Pancreas (tissue), 10 donors: ENCODE measurements around the gene KCNG2. TPM values are rescaled to one million over a fixed set of nuclear protein-coding genes. Genes with fewer than 3 reads are reported as not detected.

Source experiments
- ATAC-seq, 4 donors: fragments of 200-7000 bp; cut with Tn5 transposase; one replicate each; pipeline versions ENCODE4 v1.8.0 to v1.9.1; 2020; ENCODE audit warnings: mild to moderate bottlenecking in 4 of 4, moderate library complexity in 4 of 4
- DNase-seq, 6 donors: peaks; one replicate each; pipeline ENCODE4 v3.0.0-alpha.2; 2020
- FAIRE-seq: peaks from 2 replicates; lab custom pipeline; 2012; peaks lifted over from hg19 to GRCh38; lab: Jason Lieb, UNC
- H3K27ac ChIP-seq, 4 donors: fragments of 200-600 bp; sonication (generic); 1 replicate in 3 of 4; 2 replicates in 1 of 4; pipeline versions ENCODE4 v1.5.0 to v1.8.0; 2020
- H3K27me3 ChIP-seq, 4 donors: fragments of 200-600 bp; one replicate each; pipeline ENCODE4 v1.8.0; 2021
- H3K36me3 ChIP-seq, 3 donors: fragments of 200-600 bp; sonication (generic) in 1 of 3; one replicate each; pipeline versions ENCODE4 v1.5.0 to v1.8.0; 2020 to 2021
- H3K4me1 ChIP-seq, 3 donors: fragments of 200-600 bp; one replicate each; pipeline ENCODE4 v1.8.0; 2021
- H3K4me3 ChIP-seq, 4 donors: fragments of 200-600 bp; sonication (generic) in 2 of 4; one replicate each; pipeline versions ENCODE4 v1.5.0 to v1.8.0; 2020 to 2021
- H3K9me3 ChIP-seq, 4 donors: fragments of 200-600 bp; one replicate each; pipeline ENCODE4 v1.8.0; 2021
- WGBS, 2 donors: extraction: QIAGEN DNeasy Blood & Tissue Kit; methylation state at CpG; one replicate each; pipeline ENCODE4 v1.1.7; 2013; 5-methylcytosine and 5-hydroxymethylcytosine counted together
- intact Hi-C, 3 donors: fragments of 100-400 bp; cut with DNase I; formaldehyde crosslinking; loops; one replicate each; pipeline versions ENCODE4 v1.11.1 to v1.14.2; 2022
- polyA plus RNA-seq, 2 donors: library from polyadenylated mRNA; stranded (reverse); fragments of 200-250 nt; gene quantifications; one replicate each; pipeline ENCODE4 v1.2.3, GENCODE V29; 2013
- total RNA-seq, 6 donors: library from RNA; stranded (reverse); fragmentation: NEBNext Ultra II Directional in 4 of 6; extraction: Animal tissue kit (Norgen Biotek cat#: 25700) in 4 of 6; gene quantifications; one replicate each; pipeline versions ENCODE4 v1.2.1 to v1.2.4, GENCODE V29; 2021 to 2023
- TF ChIP-seq, protein P1 (sequence below), 4 donors: fragments of 200-600 bp; sonication (generic) in 3 of 4; IDR thresholded peaks; one replicate each; pipeline versions ENCODE4 v1.5.0 to v1.8.0; 2021; ENCODE audit warnings: antibody characterized with exemption in 4 of 4
- donor health status: healthy with polysubstance abuse.
- donor health status: DM: no; HTN: no; CAD: no; lungs with moderate emphysema.
- donor health status: DM: no; HTN: no; CAD: no.
- donor health status: control.
- donor health status: control.
- donor health status: Bipolar disorder and iron deficiency.
- donor health status: DM: yes; HTN: yes; CAD: no.
- donor health status: DM: no; HTN: no; CAD: no.
- donor health status: DM: no; HTN: no; CAD: no.
- donor health status: DM: yes; HTN: yes; CAD: no.

KCNG2 gene
- total and polyA plus RNA-seq, 8 donors, result 0.12 to 0.22 (median 0.13) TPM; not detected in 5

DNA sequence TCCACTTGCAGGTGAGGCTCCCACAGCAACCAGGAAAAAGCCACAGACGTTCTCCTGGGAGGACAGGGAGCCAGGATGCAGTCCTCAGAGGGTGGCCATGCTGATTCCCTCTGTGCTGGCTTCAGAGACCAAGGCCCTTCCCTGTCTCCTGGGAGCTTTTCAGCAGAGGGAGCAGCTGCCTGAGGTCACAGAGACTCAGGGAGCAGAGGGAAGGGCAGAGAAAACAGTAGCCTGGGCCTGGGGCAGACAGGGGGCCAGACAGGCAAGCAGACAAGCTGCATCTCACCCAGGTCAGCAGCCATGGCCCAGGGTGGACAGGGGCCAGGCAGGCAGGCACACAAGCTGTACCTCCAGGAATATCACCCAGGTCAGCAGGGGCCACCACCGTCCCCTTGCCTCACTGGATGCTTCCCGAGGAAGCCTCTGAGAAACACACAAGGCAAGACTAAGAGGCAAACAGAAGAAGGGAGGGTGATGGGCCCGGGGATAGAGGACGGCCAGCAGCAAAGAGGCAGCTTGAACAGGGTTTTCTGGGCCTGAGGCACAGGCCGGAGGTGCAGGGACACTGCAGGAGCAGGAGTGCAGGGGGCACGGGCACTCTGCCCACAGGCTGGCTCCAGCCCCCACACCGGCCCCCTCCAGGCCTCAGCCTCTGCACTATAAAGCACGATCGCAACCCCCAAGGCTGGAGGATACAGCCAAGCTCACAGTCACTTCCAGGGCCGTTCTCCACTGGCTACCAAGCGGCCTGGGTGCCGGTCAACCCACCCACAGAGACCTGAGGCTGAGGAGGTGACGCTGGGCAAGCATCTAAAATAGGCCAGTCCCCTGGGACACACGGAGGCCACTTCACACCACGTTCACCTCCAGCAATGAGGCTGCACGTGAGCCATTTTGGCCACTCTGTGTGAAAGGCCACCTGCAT, 147.6 kb downstream of the KCNG2 start:
- peak in 2 of 6 donors; percentile 10 to 16 for DNase-seq
- intact Hi-C loops, result no loop called here
- ATAC-seq, result peak in 3 of 4 donors; percentile 7 to 17 (median 11)
- H3K27me3 ChIP-seq, result no peaks in the 10 kb centered on the region
- no peak overlapping the region for H3K27ac ChIP-seq
- no peak for FAIRE-seq
- WGBS, 2 donors, result 61 to 66% methylated on average over 17 of the region's 17 CpGs
- no peaks in the 10 kb centered on the region for H3K9me3 ChIP-seq
- no peak overlapping the region for H3K4me3 ChIP-seq
- H3K36me3 ChIP-seq, result peaks cover 0 to 7% (median 4%) of the 10 kb centered on the region in 3 donors
- TF ChIP-seq, protein P1, sequence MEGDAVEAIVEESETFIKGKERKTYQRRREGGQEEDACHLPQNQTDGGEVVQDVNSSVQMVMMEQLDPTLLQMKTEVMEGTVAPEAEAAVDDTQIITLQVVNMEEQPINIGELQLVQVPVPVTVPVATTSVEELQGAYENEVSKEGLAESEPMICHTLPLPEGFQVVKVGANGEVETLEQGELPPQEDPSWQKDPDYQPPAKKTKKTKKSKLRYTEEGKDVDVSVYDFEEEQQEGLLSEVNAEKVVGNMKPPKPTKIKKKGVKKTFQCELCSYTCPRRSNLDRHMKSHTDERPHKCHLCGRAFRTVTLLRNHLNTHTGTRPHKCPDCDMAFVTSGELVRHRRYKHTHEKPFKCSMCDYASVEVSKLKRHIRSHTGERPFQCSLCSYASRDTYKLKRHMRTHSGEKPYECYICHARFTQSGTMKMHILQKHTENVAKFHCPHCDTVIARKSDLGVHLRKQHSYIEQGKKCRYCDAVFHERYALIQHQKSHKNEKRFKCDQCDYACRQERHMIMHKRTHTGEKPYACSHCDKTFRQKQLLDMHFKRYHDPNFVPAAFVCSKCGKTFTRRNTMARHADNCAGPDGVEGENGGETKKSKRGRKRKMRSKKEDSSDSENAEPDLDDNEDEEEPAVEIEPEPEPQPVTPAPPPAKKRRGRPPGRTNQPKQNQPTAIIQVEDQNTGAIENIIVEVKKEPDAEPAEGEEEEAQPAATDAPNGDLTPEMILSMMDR (IDR thresholded peaks at IDR 0.05), result no peak
- H3K4me1 ChIP-seq, result peaks cover 0 to 34% (median 15%) of the 10 kb centered on the region in 3 donors

DNA sequence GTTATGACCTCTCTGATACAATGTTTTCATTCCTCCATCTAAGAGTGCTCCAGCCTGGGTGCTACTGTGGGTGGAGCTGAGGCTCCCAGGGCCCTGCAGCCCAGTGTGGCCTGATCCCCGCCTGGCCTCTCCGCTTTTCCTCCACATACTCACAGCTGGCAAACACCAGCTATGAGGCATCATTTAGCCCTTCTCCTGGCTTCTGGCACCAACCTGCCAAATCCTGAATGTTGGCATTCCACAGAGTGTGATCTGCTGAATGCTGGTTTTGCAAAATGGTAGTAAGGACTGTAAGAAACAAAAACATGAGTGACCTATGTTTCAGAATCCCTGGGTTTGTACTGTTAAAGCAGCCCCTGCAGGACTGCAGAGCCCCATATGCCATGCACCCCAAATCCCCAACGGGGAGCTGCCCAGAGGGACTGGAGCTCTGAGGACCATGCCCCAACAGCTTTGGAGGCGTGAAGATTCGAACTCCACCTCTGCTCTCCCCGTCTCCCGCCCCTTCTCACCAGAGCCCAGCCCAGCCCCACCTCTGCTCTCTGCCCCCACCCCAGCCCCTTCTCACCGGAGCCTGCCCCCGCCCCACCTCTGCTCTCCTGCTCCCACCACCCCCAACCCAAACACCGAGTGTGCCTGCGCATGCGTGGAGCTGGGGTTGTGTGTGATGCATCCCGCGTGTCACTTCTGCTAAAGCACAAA, 149.5 kb downstream of the KCNG2 start:
- peak in 1 of 6 donors; percentile 3 for DNase-seq
- no peaks in the 10 kb centered on the region for H3K27me3 ChIP-seq
- ATAC-seq, result no peak
- H3K4me1 ChIP-seq, result peaks cover 0 to 35% (median 15%) of the 10 kb centered on the region in 3 donors
- intact Hi-C loops, result no loop called here
- H3K4me3 ChIP-seq, result no peak overlapping the region
- H3K36me3 ChIP-seq, result peaks cover 0 to 5% (median 0%) of the 10 kb centered on the region in 3 donors
- FAIRE-seq, result no peak
- TF ChIP-seq, protein P1 (IDR thresholded peaks at IDR 0.05), result no peak
- H3K9me3 ChIP-seq, result no peaks in the 10 kb centered on the region
- 83 to 91% methylated on average over 14 of the region's 14 CpGs for WGBS, 2 donors
- no peak overlapping the region for H3K27ac ChIP-seq

DNA sequence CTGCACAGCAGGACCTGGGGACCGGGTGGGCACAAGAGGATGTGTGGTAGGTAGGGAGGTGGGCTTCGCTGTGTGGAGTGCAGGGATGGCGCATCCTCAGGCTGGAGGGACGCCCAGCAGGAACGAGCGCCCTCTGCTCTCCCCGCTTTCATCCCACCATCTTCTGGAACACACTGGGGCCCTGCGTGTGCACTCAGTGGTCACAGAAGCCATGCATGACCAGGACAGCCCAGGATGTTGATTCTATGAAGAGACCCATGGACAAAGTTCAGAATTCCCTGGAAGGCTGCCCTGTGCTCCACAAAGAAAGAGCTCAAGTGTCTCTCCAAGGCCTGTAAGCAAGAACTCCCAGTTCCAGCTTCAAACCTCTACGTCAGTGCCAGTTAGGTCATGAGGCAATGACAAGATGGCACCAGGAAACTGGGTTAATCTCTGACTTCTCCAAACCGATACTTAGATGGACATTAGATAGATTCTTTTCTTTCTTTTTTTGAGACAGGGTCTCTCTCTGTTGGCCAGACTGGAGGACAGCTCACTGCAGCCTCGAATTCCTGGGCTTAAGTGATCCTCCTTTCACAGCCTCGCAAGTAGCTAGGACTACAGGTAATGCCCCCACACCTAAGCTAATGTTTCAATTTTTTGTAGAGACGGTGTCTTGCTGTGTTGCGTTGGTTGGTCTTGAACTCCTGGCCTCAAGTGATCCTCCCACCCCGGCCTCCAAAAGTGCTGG, 150.3 kb downstream of the KCNG2 start:
- peak in 1 of 6 donors; percentile 6 for DNase-seq
- ATAC-seq, result no peak
- intact Hi-C loops, result no loop called here
- Histone ChIP-seq H3K27ac (no peak overlapping the region), H3K4me1 (peaks cover 0 to 35% (median 15%) of the 10 kb centered on the region in 3 donors), H3K27me3 (no peaks in the 10 kb centered on the region), H3K9me3 (no peaks in the 10 kb centered on the region), H3K36me3 (no peaks in the 10 kb centered on the region), H3K4me3 (no peak overlapping the region)
- FAIRE-seq, result no peak
- TF ChIP-seq, protein P1 (IDR thresholded peaks at IDR 0.05), result no peak
- 87 to 89% methylated on average over 15 of the region's 15 CpGs for WGBS, 2 donors

DNA sequence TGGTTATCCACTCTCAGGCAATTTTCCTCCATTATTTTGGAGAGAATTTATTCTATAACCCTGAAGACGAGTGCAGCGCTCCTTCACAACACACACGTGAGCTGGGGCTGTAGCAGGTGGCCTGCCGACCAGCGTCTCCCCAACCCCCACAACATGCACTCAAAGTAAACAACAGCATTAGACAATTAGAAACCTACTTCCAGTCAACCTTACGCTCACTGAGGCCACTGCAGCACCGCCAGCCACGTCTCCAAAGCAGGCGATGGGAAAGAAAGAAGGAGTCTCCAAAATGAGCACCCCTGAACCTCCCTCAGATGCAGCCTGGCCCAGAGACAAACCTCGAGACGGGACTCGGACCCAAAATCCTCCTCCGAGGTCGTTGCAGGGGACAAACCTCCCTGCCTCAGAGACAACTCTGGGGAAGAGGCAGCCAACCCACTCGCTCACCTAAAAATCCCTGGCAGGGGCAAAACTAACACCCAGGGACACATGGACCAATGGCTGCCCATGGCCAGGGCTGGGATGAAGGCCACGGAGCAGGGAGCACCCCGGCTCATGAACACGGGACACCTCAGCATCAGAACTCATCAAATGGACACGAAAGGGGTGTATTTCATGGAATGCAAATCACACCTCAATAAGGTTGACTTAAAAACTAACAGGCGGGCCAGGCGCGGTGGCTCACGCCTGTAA, 151.1 kb downstream of the KCNG2 start:
- intact Hi-C loops, result no loop called here
- DNase-seq, result peak in 2 of 6 donors; percentile 2 to 8

More for the DNA sequence above, 151.1 kb downstream of the KCNG2 start:
- ATAC-seq (no peak), FAIRE-seq (no peak)
- Histone ChIP-seq H3K9me3 (no peaks in the 10 kb centered on the region), H3K27me3 (no peaks in the 10 kb centered on the region), H3K27ac (no peak overlapping the region), H3K36me3 (no peaks in the 10 kb centered on the region), H3K4me1 (peaks cover 0 to 34% (median 12%) of the 10 kb centered on the region in 3 donors), H3K4me3 (no peak overlapping the region)
- WGBS, 2 donors, result 86% methylated on average over 23 of the region's 23 CpGs
- TF ChIP-seq, protein P1 (IDR thresholded peaks at IDR 0.05), result no peak

Other genes starting within 250 kb of the KCNG2 start
- 10 to 100 TPM in 4 of 6 donors, 1 to 10 TPM in 2; 9.8 to 13.8 (median 10.2) TPM for gene CTDP1, start 118.1 kb upstream of the KCNG2 start, total RNA-seq
- 10 to 100 TPM; 12.5 to 14.4 TPM for gene CTDP1, start 118.1 kb upstream of the KCNG2 start, polyA plus RNA-seq
- 10 to 100 TPM; 19.6 to 24.3 (median 21.7) TPM for gene SLC66A2, start 153.7 kb downstream of the KCNG2 start, total RNA-seq
- 10 to 100 TPM; 34.1 to 36.1 TPM for gene SLC66A2, start 153.7 kb downstream of the KCNG2 start, polyA plus RNA-seq
- gene HSBP1L1, start 166.7 kb downstream of the KCNG2 start, total RNA-seq, result 10 to 100 TPM in 5 of 6 donors, 1 to 10 TPM in 1; 9.2 to 14.6 (median 12.7) TPM
- gene HSBP1L1, start 166.7 kb downstream of the KCNG2 start, polyA plus RNA-seq, result 10 to 100 TPM; 42.9 to 43.6 TPM
- 10 to 100 TPM; 40.5 to 60.8 (median 46.0) TPM for gene TXNL4A, start 190.6 kb downstream of the KCNG2 start, total RNA-seq
- gene TXNL4A, start 190.6 kb downstream of the KCNG2 start, polyA plus RNA-seq, result 10 to 100 TPM; 50.9 to 64.6 TPM
- gene RBFA, start 236.5 kb downstream of the KCNG2 start, total RNA-seq, result 10 to 100 TPM; 10.5 to 15.3 (median 11.2) TPM
- gene RBFA, start 236.5 kb downstream of the KCNG2 start, polyA plus RNA-seq, result 10 to 100 TPM; 14.3 to 19.5 TPM